SK-N-SH treated with all-trans-retinoic acid at 6 μM for 48 hours (cell line): ENCODE results near the gene CHST8.

ENCODE experiments used
- ATAC-seq: fragments of 200-7000 bp; cut with Tn5 transposase; 3 replicates; pipeline ENCODE4 v1.9.1; 2020; ENCODE audit warnings: mild to moderate bottlenecking, moderate library complexity
- ARNTL ChIP-seq: fragments of 450-650 bp; formaldehyde crosslinking; IDR thresholded peaks from 2 replicates; pipeline ENCODE4 v1.5.0; 2020; ENCODE audit warnings: low read depth, mild to moderate bottlenecking, moderate library complexity, borderline replicate concordance
- BACH2 ChIP-seq: fragments of 250-450 bp; sonication (Bioruptor Pico); IDR thresholded peaks from 2 replicates; pipeline ENCODE4 v1.9.0; 2021; ENCODE audit warnings: mild to moderate bottlenecking, borderline replicate concordance
- CREB5 ChIP-seq: fragments of 250-450 bp; sonication (Bioruptor Pico); IDR thresholded peaks from 2 replicates; pipeline ENCODE4 v1.5.1; 2020; ENCODE audit warnings: low read depth, mild to moderate bottlenecking, moderate library complexity
- CSDC2 ChIP-seq: fragments of 250-450 bp; sonication (Bioruptor Pico); IDR thresholded peaks from 2 replicates; pipeline ENCODE4 v1.5.0; 2020; ENCODE audit warnings: mild to moderate bottlenecking, moderate library complexity
- CSRNP3 ChIP-seq: fragments of 250-450 bp; sonication (Bioruptor Pico); IDR thresholded peaks from 2 replicates; pipeline ENCODE4 v1.5.1; 2021; ENCODE audit warnings: mild to moderate bottlenecking, moderate library complexity
- ESRRG ChIP-seq: fragments of 250-450 bp; sonication (Bioruptor Pico); IDR thresholded peaks from 2 replicates; pipeline ENCODE4 v1.6.1; 2021; ENCODE audit warnings: mild to moderate bottlenecking
- ISL1 ChIP-seq: fragments of 250-450 bp; sonication (Bioruptor Pico); IDR thresholded peaks from 2 replicates; pipeline ENCODE4 v2.1.2; 2022; ENCODE audit warnings: mild to moderate bottlenecking, moderate library complexity
- OSR1 ChIP-seq: fragments of 250-450 bp; sonication (Bioruptor Pico); IDR thresholded peaks from 2 replicates; pipeline ENCODE4 v1.8.0; 2022; ENCODE audit warnings: moderate library complexity, mild to moderate bottlenecking, inconsistent platforms
- PATZ1 ChIP-seq: fragments of 250-450 bp; sonication (Bioruptor Pico); IDR thresholded peaks from 2 replicates; pipeline ENCODE4 v1.8.0; 2020; ENCODE audit warnings: mild to moderate bottlenecking, moderate library complexity, borderline replicate concordance
- POU6F1 ChIP-seq: fragments of 250-450 bp; sonication (Bioruptor Pico); IDR thresholded peaks from 2 replicates; pipeline ENCODE4 v1.8.0; 2021; ENCODE audit warnings: low read depth, mild to moderate bottlenecking, moderate library complexity, borderline replicate concordance
- PPARA ChIP-seq: fragments of 250-450 bp; sonication (Bioruptor Pico); IDR thresholded peaks from 2 replicates; pipeline ENCODE4 v1.5.0; 2020; ENCODE audit warnings: mild to moderate bottlenecking, borderline replicate concordance
- RARB ChIP-seq: fragments of 250-450 bp; sonication (Bioruptor Pico); IDR thresholded peaks from 2 replicates; pipeline ENCODE4 v1.8.0; 2021; ENCODE audit warnings: mild to moderate bottlenecking, moderate library complexity
- SNAI2 ChIP-seq: fragments of 250-450 bp; sonication (Bioruptor Pico); IDR thresholded peaks from 2 replicates; pipeline ENCODE4 v1.5.0; 2020; ENCODE audit warnings: mild to moderate bottlenecking, moderate library complexity
- TCF4 ChIP-seq: fragments of 250-450 bp; sonication (Bioruptor Pico); IDR thresholded peaks from 2 replicates; pipeline ENCODE4 v1.8.0; 2021; ENCODE audit warnings: mild to moderate bottlenecking, moderate library complexity, borderline replicate concordance
- TOX ChIP-seq: fragments of 250-450 bp; sonication (Bioruptor Pico); IDR thresholded peaks from 2 replicates; pipeline ENCODE4 v1.8.0; 2021; ENCODE audit warnings: mild to moderate bottlenecking, moderate library complexity, borderline replicate concordance
- TSHZ2 ChIP-seq: fragments of 250-450 bp; sonication (Bioruptor Pico); IDR thresholded peaks from 2 replicates; pipeline ENCODE4 v1.5.0; 2020; ENCODE audit warnings: mild to moderate bottlenecking, moderate library complexity
- ZC3H10 ChIP-seq: fragments of 250-450 bp; sonication (Bioruptor Pico); IDR thresholded peaks from 2 replicates; pipeline ENCODE4 v1.5.1; 2021; ENCODE audit warnings: mild to moderate bottlenecking, moderate library complexity
- ZFP3 ChIP-seq: fragments of 250-450 bp; sonication (Bioruptor Pico); IDR thresholded peaks from 2 replicates; pipeline ENCODE4 v1.5.0; 2020; ENCODE audit warnings: mild to moderate bottlenecking, moderate library complexity
- ZFP30 ChIP-seq: fragments of 450-650 bp; formaldehyde crosslinking; IDR thresholded peaks from 2 replicates; pipeline ENCODE4 v1.5.0; 2022; ENCODE audit warnings: mild to moderate bottlenecking, moderate library complexity
- ZNF565 ChIP-seq: fragments of 450-650 bp; formaldehyde crosslinking; conservative IDR thresholded peaks from 2 replicates; pipeline ENCODE4 v1.5.0; 2020; ENCODE audit warnings: low read depth, mild to moderate bottlenecking, moderate library complexity
- ZNF70 ChIP-seq: fragments of 450-650 bp; formaldehyde crosslinking; IDR thresholded peaks from 2 replicates; pipeline ENCODE4 v1.5.0; 2020; ENCODE audit warnings: mild to moderate bottlenecking, moderate library complexity
- ZNF8 ChIP-seq: fragments of 450-650 bp; formaldehyde crosslinking; IDR thresholded peaks from 2 replicates; pipeline ENCODE4 v1.5.0; 2020; ENCODE audit warnings: mild to moderate bottlenecking, moderate library complexity

CHST8 gene

GRCh38 chr19:33685541-33685940 lies 63.8 kb downstream of the CHST8 start:
- no peak for ATAC-seq
- TF ChIP-seq ZFP30 (no peak), RARB (no peak), ESRRG (CRISPR knock-in tag) (no peak)

GRCh38 chr19:33686262-33686661 lies 64.5 kb downstream of the CHST8 start:
- TF ChIP-seq TCF4 (CRISPR knock-in tag): no peak
- TF ChIP-seq BACH2 (CRISPR knock-in tag): no peak
- no peak for TF ChIP-seq ISL1
- no peak for TF ChIP-seq RARB
- TF ChIP-seq PATZ1: no peak
- no peak for TF ChIP-seq CSDC2 (CRISPR knock-in tag)
- TF ChIP-seq TOX: no peak
- TF ChIP-seq ZC3H10 (CRISPR knock-in tag): no peak
- no peak for TF ChIP-seq ESRRG (CRISPR knock-in tag)
- TF ChIP-seq ZFP3 (CRISPR knock-in tag): no peak
- TF ChIP-seq TSHZ2: no peak
- TF ChIP-seq POU6F1 (CRISPR knock-in tag): no peak
- no peak for TF ChIP-seq ZNF565 (CRISPR knock-in tag)
- no peak for TF ChIP-seq ZNF8 (CRISPR knock-in tag)
- no peak for TF ChIP-seq ZFP30
- no peak for TF ChIP-seq ARNTL (CRISPR knock-in tag)
- no peak for TF ChIP-seq CSRNP3 (CRISPR knock-in tag)
- no peak for ATAC-seq

- no peak for ATAC-seq
- TF ChIP-seq SNAI2 (CRISPR knock-in tag): no peak
- TF ChIP-seq CREB5 (CRISPR knock-in tag): no peak
- no peak for TF ChIP-seq ZFP30
- TF ChIP-seq ESRRG (CRISPR knock-in tag): no peak
- no peak for TF ChIP-seq TOX
- TF ChIP-seq ZNF70 (CRISPR knock-in tag): no peak
- TF ChIP-seq PPARA (CRISPR knock-in tag): no peak
- no peak for TF ChIP-seq ZNF8 (CRISPR knock-in tag)
- TF ChIP-seq ARNTL (CRISPR knock-in tag): no peak
- no peak for TF ChIP-seq OSR1 (CRISPR knock-in tag)
- TF ChIP-seq ZC3H10 (CRISPR knock-in tag): no peak
- TF ChIP-seq CSRNP3 (CRISPR knock-in tag): no peak
- no peak for TF ChIP-seq TSHZ2
- TF ChIP-seq POU6F1 (CRISPR knock-in tag): no peak
These were observed 65.1 kb downstream of the CHST8 start for GRCh38 chr19:33686687-33687480.
